Measurements from ENCODE around the gene KRT72. TPM values are rescaled to one million over a fixed set of nuclear protein-coding genes. Genes with fewer than 3 reads are reported as not detected.

The KRT72 gene
- total RNA-seq, 1 experiment from 2014 or later: not detected

DNA sequence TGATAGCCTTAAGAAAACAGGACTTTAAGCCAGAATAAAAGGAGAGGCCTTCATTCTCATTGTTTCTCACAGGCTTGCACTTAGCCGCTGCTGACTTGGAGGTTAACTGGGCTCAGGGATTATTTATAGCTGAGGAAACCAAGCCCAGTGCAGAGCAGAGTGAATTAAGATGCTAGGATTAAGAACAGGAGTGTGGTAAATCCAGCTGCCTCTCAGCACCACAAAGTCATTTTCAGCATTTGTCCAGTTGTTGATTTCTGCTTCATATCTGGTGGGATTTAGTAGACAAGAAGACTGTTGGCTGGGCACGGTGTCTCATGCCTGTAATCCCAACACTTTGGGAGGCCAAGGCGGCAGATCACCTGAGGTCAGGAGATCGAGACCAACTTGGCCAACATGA lies 31.4 kb upstream of the KRT72 start:
- Histone ChIP-seq H3K27ac (ENCODE audit: insufficient read length, low read depth, low read length) (no peak overlapping the region), H3K4ac (ENCODE audit: low read depth, low read length) (no peak overlapping the region), H3K23me2 (ENCODE audit: insufficient read length, low read depth, low read length, poor library complexity, severe bottlenecking) (no peaks in the 10 kb centered on the region), H3T11ph (ENCODE audit: low read length) (no peak overlapping the region), H3K79me2 (ENCODE audit: insufficient read depth, low read length) (no peaks in the 10 kb centered on the region), H3K9ac (ENCODE audit: extremely low read depth, insufficient read length, low read length) (no peak overlapping the region), H4K5ac (ENCODE audit: insufficient read length, low read depth, low read length) (no peak overlapping the region), H3K79me1 (ENCODE audit: insufficient read depth, low read depth, low read length, poor library complexity, severe bottlenecking) (no peaks in the 10 kb centered on the region), H3K14ac (ENCODE audit: insufficient read depth, low read length) (no peak overlapping the region), H4K91ac (ENCODE audit: insufficient read length, low read depth, low read length) (no peak overlapping the region), H2BK20ac (ENCODE audit: low read depth, low read length, poor library complexity, severe bottlenecking) (no peak overlapping the region), H3K23ac (ENCODE audit: insufficient read length, low read depth, low read length) (no peak overlapping the region), H2BK12ac (ENCODE audit: insufficient read length, low read depth, low read length) (no peak overlapping the region), H3K18ac (ENCODE audit: insufficient read length, low read depth, low read length) (no peak overlapping the region), H3K27me3 (ENCODE audit: insufficient read depth, low read length) (no peaks in the 10 kb centered on the region), H2BK120ac (ENCODE audit: low read depth, low read length, poor library complexity, severe bottlenecking) (no peak overlapping the region), H2BK15ac (ENCODE audit: low read depth, low read length) (no peak overlapping the region), H3K4me2 (ENCODE audit: insufficient read depth, insufficient read length, low read length) (no peak overlapping the region), H2BK5ac (ENCODE audit: insufficient read length, low read length) (no peak overlapping the region), H4K8ac (replicated peaks; ENCODE audit: insufficient read length, low read depth, low read length) (no peak overlapping the region), H3K56ac (ENCODE audit: insufficient read length, low read depth, low read length) (no peak overlapping the region), H2AK5ac (ENCODE audit: insufficient read length, low read length) (no peak overlapping the region), H3K9me3 (ENCODE audit: control insufficient read depth, low read depth, low read length) (no peaks in the 10 kb centered on the region), H3K4me1 (ENCODE audit: insufficient read depth, low read length) (no peaks in the 10 kb centered on the region), H2AFZ (ENCODE audit: low read length) (no peak overlapping the region), H4K20me1 (ENCODE audit: control insufficient read depth, insufficient read depth, insufficient read length) (no peaks in the 10 kb centered on the region)
- Mint-ChIP-seq H3K27me3 (ENCODE audit: low read depth) (peaks cover 14% of the 10 kb centered on the region), H3K36me3 (ENCODE audit: insufficient read depth in 1 of 3, low read depth in 3 of 3) (no peaks in the 10 kb centered on the region), H3K27ac (no peak overlapping the region), H3K9me3 (no peaks in the 10 kb centered on the region), H3K4me1 (no peaks in the 10 kb centered on the region), H3K4me3 (no peak overlapping the region)
- peak; percentile 3 for DNase-seq
- TF ChIP-seq, protein P1, sequence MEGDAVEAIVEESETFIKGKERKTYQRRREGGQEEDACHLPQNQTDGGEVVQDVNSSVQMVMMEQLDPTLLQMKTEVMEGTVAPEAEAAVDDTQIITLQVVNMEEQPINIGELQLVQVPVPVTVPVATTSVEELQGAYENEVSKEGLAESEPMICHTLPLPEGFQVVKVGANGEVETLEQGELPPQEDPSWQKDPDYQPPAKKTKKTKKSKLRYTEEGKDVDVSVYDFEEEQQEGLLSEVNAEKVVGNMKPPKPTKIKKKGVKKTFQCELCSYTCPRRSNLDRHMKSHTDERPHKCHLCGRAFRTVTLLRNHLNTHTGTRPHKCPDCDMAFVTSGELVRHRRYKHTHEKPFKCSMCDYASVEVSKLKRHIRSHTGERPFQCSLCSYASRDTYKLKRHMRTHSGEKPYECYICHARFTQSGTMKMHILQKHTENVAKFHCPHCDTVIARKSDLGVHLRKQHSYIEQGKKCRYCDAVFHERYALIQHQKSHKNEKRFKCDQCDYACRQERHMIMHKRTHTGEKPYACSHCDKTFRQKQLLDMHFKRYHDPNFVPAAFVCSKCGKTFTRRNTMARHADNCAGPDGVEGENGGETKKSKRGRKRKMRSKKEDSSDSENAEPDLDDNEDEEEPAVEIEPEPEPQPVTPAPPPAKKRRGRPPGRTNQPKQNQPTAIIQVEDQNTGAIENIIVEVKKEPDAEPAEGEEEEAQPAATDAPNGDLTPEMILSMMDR (conservative IDR thresholded peaks at IDR 0.05): no peak
- no CpG with 5 or more reads among the region's 4 CpGs for WGBS (ENCODE audit: extremely low coverage, insufficient read length, low lambda C conversion rate)

All from H9 (cell line).